ENCODE results near the gene MTOR. TPM values are rescaled to one million over a fixed set of nuclear protein-coding genes. Genes with fewer than 3 reads are reported as not detected.

MTOR gene
- total RNA-seq, 1 donor from 2014 or later, result 82.4 TPM

DNA sequence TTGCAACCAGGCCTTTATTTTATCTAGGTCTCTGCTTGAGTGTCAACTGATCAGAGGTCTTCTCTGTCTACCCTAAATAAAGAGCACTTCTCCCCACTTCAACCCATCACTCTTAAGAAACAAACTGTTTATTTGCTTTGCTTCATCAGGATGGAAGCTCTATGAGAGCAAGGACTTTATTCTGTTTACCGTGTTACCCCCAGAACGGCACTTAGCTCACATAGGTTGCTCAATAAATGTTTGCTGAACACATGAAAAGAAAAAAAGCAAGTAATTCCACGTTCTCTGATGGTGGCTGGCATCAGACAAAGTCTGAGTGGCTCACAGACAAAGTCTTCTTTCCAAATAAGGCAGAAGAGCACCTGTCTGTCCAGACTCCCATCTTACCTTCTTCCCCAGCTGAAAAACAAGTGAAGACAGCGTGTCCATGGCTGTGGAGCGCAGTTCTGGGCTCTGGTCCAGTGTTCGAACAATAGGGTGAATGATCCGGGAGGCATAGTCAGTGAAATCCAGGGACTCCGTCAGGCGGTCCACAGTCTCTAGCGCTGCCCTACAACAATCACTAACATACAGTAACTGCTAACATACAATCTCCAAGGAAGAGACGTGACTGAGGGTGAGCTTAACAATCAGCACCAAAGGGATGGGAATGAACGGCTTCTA, 50.3 kb downstream of the MTOR start:
- Mint-ChIP-seq H3K36me3 (ENCODE audit: unreplicated experiment) (peaks cover 4% of the 10 kb centered on the region), H3K4me3 (ENCODE audit: unreplicated experiment) (no peak overlapping the region), H3K27me3 (ENCODE audit: unreplicated experiment) (peaks cover 2% of the 10 kb centered on the region), H3K4me1 (ENCODE audit: low read depth, unreplicated experiment) (no peaks in the 10 kb centered on the region), H3K9me3 (ENCODE audit: unreplicated experiment) (no peaks in the 10 kb centered on the region), H3K27ac (ENCODE audit: unreplicated experiment) (no peak overlapping the region)
- DNase-seq, result no peak
- TF ChIP-seq, protein P1, sequence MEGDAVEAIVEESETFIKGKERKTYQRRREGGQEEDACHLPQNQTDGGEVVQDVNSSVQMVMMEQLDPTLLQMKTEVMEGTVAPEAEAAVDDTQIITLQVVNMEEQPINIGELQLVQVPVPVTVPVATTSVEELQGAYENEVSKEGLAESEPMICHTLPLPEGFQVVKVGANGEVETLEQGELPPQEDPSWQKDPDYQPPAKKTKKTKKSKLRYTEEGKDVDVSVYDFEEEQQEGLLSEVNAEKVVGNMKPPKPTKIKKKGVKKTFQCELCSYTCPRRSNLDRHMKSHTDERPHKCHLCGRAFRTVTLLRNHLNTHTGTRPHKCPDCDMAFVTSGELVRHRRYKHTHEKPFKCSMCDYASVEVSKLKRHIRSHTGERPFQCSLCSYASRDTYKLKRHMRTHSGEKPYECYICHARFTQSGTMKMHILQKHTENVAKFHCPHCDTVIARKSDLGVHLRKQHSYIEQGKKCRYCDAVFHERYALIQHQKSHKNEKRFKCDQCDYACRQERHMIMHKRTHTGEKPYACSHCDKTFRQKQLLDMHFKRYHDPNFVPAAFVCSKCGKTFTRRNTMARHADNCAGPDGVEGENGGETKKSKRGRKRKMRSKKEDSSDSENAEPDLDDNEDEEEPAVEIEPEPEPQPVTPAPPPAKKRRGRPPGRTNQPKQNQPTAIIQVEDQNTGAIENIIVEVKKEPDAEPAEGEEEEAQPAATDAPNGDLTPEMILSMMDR (IDR thresholded peaks at IDR 0.05; ENCODE audit: partially characterized antibody, unreplicated experiment), result no peak

GRCh38 chr1:11211461-11211860, 50.9 kb downstream of the MTOR start:
- no peak overlapping the region for H3K4me3 Mint-ChIP-seq (ENCODE audit: unreplicated experiment)
- H3K36me3 Mint-ChIP-seq (ENCODE audit: unreplicated experiment), result peaks cover 4% of the 10 kb centered on the region
- no peaks in the 10 kb centered on the region for H3K4me1 Mint-ChIP-seq (ENCODE audit: low read depth, unreplicated experiment)
- TF ChIP-seq, protein P1 (IDR thresholded peaks at IDR 0.05; ENCODE audit: partially characterized antibody, unreplicated experiment), result no peak
- H3K27ac Mint-ChIP-seq (ENCODE audit: unreplicated experiment), result no peak overlapping the region
- H3K27me3 Mint-ChIP-seq (ENCODE audit: unreplicated experiment), result peaks cover 4% of the 10 kb centered on the region
- DNase-seq, result no peak
- H3K9me3 Mint-ChIP-seq (ENCODE audit: unreplicated experiment), result peaks cover 1% of the 10 kb centered on the region

DNA sequence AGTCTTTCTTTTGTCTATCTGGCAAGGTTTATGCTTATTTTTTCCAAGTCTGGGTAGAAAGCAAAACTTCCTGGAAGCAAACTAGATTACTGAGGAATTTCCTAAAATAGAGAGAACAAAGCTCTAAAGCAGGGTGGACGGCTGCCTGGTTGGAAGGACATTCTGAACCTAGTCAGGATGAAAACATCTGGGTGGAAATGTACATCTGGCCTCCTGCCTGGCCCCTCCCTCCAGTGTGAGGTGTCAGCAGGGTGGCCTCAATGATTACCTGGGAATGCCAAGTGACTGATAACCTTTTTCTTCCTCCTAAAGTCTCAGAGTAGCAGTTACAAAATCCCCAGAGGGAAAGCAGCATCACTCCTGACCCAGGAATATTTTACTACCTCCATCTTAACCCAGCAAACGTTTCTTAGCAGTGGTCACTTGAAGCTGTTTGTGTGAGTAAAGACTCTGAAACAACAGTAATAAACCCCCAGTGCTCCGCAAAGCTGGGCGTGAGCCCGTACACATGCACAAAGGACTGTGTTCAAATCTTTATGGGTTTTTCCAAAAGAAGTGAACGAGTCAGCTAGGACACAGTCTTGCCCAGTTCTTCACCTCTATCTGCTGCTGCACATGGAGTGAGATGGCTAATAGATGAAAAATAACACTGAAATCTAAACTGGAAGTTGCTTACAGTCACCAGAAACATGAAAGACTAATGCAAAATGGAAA, 54.3 kb downstream of the MTOR start:
- Mint-ChIP-seq H3K4me3 (ENCODE audit: unreplicated experiment) (no peak overlapping the region), H3K9me3 (ENCODE audit: unreplicated experiment) (peaks cover 1% of the 10 kb centered on the region), H3K27ac (ENCODE audit: unreplicated experiment) (no peak overlapping the region), H3K27me3 (ENCODE audit: unreplicated experiment) (peaks cover 4% of the 10 kb centered on the region), H3K4me1 (ENCODE audit: low read depth, unreplicated experiment) (no peaks in the 10 kb centered on the region), H3K36me3 (ENCODE audit: unreplicated experiment) (no peaks in the 10 kb centered on the region)
- DNase-seq, result no peak
- TF ChIP-seq, protein P1 (IDR thresholded peaks at IDR 0.05; ENCODE audit: partially characterized antibody, unreplicated experiment), result no peak

DNA sequence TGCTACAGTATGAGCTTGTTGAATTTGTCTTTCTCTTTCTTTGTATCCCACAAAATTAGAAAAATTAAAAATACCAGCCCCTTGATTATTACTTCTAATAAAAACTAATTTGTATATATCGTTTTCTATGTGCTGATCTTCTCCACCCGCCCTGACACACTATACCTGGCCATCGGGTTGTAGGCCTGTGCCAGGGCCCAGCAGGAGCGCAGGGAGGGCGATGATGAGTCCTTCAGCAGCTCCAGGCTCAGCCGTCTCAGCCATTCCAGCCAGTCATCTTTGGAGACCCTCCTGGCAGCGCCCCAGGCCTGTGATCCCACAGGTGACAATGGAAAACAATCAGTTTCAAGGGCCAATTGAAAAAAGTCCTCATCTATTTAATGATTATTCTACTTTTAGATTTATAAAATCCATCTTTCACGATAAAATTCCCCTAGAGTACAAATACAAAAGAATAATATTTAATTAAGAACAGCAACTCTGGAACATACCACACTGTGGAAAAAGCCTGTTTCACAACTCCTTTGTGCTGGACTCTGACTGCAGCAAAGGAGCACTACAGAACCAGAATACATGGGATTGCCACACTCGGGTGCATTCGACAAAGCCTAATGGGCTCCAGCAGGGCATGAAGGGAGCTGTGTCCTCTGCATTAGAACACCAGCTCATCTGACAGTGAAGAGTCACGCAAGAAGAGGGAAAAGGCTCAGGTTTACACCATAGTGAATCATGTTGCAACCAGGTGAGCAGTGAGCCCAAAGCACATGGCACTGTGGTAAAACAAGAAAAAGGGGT, 57.8 kb downstream of the MTOR start:
- H3K9me3 Mint-ChIP-seq (ENCODE audit: unreplicated experiment), result peaks cover 1% of the 10 kb centered on the region
- H3K27ac Mint-ChIP-seq (ENCODE audit: unreplicated experiment), result no peak overlapping the region
- TF ChIP-seq, protein P1 (IDR thresholded peaks at IDR 0.05; ENCODE audit: partially characterized antibody, unreplicated experiment), result no peak
- peaks cover 4% of the 10 kb centered on the region for H3K27me3 Mint-ChIP-seq (ENCODE audit: unreplicated experiment)
- H3K36me3 Mint-ChIP-seq (ENCODE audit: unreplicated experiment), result no peaks in the 10 kb centered on the region
- DNase-seq, result no peak
- no peak overlapping the region for H3K4me3 Mint-ChIP-seq (ENCODE audit: unreplicated experiment)
- H3K4me1 Mint-ChIP-seq (ENCODE audit: low read depth, unreplicated experiment), result no peaks in the 10 kb centered on the region
